ENCODE data around the gene SCN4B.

Gene SCN4B

GRCh38 chr11:118099838-118100556 is 52.6 kb downstream of the SCN4B start:
- DNase-seq (ENCODE audit: low spot score): no peak

DNA sequence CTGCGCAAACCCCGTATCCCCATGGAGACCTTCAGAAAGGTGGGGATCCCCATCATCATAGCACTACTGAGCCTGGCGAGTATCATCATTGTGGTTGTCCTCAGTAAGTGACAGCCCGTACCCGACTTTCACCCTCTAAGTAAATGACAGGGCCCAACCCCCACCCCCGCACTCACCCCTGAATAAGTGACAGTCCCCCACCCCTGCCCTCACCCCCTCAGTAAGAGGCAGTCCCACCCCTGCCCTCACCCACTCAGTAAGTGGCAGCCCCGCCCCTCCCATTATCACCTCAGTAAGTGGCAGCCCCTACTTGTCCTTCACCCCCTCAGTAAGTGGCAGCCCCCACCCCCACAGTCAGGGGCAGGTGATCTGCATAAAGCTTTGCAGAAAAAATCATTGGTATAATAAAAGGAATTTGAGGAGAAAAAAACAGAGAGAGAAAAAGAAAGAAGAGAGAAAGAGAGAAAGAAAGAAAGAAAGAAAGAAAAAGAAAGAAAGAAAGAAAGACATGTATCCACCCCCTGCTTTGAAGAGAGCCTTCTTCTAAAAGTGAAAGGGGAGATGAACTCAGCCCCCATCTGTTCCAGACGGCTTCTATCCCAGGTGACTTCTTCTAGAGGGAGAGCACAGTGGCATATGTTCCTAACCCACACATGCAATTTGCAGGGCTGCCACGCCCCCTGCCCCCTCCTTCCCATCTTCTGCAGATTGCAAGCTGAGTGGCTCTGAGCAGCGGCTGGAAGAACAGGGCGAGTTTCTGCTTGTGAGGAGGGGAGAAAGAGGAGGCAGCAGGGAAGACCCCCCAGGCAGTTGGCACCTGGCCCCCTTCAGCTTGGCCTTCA is 53.4 kb downstream of the SCN4B start:
- no peak for DNase-seq (ENCODE audit: low spot score)

GRCh38 chr11:118095967-118096367 is 56.7 kb downstream of the SCN4B start:
- DNase-seq (ENCODE audit: low spot score): no peak

GRCh38 chr11:118095493-118095892 is 57.1 kb downstream of the SCN4B start:
- DNase-seq (ENCODE audit: low spot score): no peak

- DNase-seq (ENCODE audit: low spot score): no peak
Observed at GRCh38 chr11:118092907-118093571, 59.6 kb downstream of the SCN4B start.

- no peak for DNase-seq (ENCODE audit: low spot score)
Observed at GRCh38 chr11:118091690-118092089, 60.9 kb downstream of the SCN4B start.

DNA sequence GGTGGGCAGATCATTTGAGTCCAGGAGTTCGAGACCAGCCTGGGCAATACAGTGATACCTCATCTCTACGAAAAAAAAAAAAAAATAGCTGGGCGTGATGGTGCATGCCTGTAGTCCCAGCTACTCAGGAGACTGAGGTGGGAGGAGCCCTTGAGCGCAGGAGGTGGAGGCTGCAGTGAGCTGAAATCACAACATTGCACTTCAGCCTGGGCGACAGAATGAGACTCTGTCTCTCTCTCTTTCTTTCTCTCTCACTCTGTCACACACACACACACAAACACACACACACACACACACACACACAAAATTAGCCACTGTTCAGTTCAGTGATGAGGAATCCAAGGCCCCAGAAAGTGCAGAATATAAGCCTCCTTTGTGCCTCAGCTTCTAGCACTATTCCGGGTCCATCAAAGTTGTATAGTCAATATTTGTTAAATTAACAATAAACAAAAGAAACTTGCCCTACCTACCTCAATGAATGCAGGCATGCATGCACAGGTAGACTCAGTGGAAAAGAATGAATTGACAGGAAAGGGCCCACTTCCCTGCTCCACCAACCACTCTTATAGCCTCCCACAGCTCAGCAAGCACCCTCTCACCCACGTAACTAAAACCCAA is 62.0 kb downstream of the SCN4B start:
- no peak for DNase-seq (ENCODE audit: low spot score)

DNA sequence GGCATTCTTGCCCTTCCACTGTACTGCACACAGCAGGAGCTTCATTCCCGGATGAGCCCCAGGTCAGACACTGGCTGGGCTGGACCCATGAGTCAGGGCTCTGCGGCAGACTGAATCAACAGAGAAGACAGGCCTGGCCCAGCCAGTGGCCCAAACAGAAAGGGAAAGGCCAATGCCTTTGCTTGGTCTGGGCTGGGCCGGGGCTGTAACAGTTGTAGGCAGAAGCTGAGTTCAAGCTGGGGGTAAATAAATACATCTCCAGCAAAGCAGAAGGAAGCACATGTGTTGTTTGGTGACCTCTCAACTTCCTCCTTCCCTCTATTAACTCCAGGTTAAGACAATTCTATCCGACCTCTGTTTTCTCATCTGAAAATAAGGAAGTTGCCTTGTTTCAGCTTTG is 64.1 kb downstream of the SCN4B start:
- no peak for DNase-seq (ENCODE audit: low spot score)

GRCh38 chr11:118087931-118088330 is 64.7 kb downstream of the SCN4B start:
- DNase-seq (ENCODE audit: low spot score): no peak

DNA sequence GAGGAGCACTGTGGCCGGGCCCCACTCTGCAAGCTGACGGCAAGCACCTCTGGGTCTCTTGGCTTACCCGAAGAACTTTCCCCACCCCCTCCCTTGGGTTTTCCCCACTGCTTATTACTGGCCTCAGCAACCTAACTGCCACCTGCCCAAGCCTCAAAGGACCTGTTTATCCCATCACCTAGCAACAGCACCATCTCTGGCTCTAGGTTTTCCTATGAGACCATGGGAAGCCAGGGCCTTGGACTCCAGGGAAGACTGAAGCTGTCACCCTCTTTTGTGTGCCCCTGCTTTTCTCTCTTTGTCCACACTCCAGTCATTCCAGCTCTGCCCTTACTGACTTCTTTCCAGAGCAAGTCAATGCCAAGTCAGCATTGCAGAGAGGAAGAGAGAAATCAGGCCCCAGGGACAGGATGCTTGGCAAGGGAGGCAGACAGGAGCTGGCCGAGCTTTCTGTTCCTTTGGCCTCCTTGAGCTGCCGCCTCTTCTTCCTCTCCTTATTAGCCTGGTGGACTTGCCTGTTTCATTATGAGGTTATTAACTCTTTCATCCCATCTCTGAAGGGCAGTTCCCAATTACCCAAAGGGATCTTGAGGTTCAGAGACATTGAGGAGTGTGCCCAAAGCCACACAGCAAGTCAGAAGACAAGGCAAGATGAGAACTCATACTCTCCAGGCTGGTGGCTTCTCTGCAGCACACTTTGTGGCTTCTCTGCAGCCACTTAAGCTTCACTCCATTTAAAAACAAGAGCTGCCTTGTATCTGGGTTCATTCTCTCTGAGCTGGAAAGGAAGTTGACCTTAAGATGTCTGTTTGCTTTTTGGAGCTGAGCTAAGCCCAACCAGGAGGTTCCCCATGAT is 65.5 kb downstream of the SCN4B start, which contains the start of gene SMIM35:
TSS of gene SMIM35 (minus strand) at position 51 of the 856 bp plus-strand sequence. CDS start 206 bp downstream, outside the sequence.
- no peak for DNase-seq (ENCODE audit: low spot score)

DNA sequence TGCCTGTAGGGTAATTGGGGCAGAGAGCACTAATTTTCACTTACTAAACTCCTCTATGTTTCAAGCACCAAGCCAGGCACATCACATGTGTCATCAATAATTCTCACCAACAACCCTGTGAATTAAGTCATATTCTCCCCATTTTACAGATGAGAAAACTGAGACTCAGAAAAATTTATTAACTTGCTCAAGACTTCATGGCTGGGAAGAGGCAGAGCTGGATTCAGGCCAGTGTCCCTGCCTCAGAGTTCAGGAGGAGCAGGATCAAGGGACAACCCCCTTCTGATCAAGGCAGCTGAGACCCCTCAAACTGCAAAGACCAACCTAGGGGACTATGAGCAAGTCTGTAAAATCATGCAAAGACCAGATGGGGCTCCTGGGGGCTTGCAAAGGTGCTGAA is 68.0 kb downstream of the SCN4B start:
- DNase-seq (ENCODE audit: low spot score): no peak

GRCh38 chr11:118084247-118084646 is 68.4 kb downstream of the SCN4B start:
- DNase-seq (ENCODE audit: low spot score): no peak

Data from CD4-positive, alpha-beta T cell treated with Interleukin-2 at 100 ng/mL for 4 hours (primary cell).